ENCODE data around the gene BMP6.
"Not testable (repeated sequence)": the region's sequence is repeated elsewhere in the genome, so short reads cannot be mapped to it uniquely, and the experiment has no call there.

The BMP6 gene

DNA sequence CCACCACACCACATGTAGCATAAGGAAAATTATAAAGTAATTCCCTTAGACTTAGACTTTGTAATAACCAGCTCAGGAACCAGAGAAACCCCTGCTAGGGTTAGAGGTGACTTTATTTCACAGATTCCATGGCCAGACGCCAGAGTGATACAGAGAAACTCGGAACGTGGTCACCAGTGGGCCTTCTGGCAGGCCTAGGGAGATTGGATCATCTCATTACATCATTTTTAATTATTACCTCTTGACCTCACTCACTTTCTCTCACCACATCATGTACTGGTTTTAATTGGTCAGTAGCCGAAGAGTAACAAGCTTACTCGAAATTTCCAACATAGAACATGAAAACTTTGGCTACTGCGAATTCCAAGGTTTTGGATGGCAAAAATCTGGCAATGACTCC lies 72.9 kb downstream of the BMP6 start:
- no peak for DNase-seq

- DNase-seq = no peak
Measured at GRCh38 chr6:7802662-7803061, 76.8 kb downstream of the BMP6 start.

GRCh38 chr6:7803214-7803613 lies 77.3 kb downstream of the BMP6 start:
- no peak for DNase-seq

GRCh38 chr6:7805078-7805849 lies 79.4 kb downstream of the BMP6 start:
- DNase-seq = no peak

GRCh38 chr6:7805850-7806214 lies 79.9 kb downstream of the BMP6 start:
- DNase-seq = no peak

GRCh38 chr6:7806711-7807110 lies 80.8 kb downstream of the BMP6 start:
- no peak for DNase-seq

DNA sequence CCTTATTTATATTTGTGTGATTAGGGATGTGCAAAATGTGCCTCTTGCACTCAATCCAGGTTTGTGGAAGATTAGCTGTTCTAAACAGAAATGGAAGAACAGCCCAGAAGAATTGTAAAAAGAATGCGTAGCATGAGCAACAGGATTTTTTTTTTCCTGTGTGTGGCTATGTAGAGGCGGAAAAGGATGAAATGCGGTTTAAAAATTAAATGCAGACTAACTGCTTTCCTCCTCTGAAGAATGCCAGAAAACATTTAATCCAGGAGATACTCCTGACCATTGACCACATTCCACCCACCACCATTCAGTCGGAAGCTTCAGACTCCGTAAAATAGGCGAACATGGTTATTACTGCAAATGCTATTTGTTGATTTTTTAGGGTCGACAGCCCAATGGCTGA lies 83.4 kb downstream of the BMP6 start:
- DNase-seq = no peak

DNA sequence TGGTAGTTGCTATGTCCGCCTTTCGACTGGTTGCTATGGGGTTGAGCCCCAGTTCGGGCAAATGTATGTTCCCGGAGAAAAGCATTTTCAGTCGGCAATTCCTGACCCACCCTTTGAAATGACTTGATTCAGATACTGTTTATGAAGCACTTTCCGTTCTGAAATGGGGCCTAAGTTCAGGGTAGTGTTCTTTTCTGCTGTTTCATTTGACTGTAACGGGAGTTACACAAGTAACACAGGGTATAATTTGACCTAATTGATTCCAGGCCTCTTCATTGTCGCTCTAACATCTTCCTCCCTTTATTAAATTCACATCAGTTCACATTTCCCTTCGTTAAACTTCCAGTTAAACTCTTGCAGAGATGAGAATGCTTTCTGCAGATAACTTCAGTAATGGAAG lies 85.5 kb downstream of the BMP6 start:
- DNase-seq = no peak

GRCh38 chr6:7812623-7813022 lies 86.7 kb downstream of the BMP6 start:
- DNase-seq = no peak

- DNase-seq = no peak
Measured at GRCh38 chr6:7813193-7813592, 87.3 kb downstream of the BMP6 start.

DNA sequence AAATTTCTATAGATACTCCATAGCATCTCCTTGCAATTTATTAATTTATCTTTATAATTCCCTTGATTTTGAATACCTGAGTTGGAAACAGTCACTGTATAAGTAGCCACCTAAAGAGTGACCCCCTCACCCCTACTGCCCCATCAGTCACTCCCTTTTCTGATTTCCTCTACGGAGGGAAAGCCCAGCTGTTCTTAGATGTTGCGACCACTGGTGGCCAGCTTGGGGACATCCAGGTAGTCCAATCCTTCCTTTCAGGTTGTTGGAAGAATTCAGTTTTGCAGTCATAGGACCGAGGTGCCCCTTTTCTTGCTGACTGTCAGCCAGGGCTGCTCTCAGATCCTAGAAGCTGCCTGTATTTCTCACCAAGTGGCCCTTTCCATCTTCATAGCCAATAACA lies 87.8 kb downstream of the BMP6 start:
- no peak for DNase-seq

DNA sequence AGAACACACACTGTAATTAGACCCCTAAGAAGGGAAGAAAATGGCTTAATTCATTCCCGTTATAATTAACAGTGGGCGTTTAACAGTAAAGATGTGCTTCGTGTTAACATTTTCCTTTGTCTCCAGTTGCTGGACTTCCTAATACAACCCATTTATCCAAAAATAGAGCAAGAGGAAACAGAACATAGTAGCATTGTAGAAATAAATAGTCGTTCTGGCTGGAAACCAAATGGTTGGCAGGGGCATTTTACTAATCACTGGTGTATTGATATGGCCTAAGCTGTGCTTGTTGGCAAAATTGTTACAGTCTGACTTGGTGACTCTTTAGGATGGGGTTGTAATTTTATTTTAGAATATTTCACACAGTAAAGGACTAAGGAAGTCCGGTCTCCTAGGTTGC lies 89.8 kb downstream of the BMP6 start:
- DNase-seq = no peak

DNA sequence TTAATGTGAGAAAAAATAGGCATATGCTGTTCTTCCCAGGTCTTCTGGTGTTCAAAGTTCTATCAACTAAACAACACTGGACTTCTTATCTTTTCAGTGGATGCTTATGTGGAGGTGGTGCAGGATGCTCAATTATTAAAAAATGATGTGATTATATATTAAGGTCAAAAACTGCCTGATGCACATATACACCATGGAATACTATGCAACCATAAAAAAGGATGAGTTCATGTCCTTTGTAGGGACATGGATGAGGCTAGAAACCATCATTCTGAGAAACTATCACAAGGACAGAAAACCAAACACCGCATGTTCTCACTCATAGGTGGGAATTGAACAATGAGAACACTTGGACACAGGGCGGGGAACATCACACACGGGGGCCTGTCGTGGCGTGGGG lies 91.3 kb downstream of the BMP6 start:
- DNase-seq = not testable (repeated sequence)

DNA sequence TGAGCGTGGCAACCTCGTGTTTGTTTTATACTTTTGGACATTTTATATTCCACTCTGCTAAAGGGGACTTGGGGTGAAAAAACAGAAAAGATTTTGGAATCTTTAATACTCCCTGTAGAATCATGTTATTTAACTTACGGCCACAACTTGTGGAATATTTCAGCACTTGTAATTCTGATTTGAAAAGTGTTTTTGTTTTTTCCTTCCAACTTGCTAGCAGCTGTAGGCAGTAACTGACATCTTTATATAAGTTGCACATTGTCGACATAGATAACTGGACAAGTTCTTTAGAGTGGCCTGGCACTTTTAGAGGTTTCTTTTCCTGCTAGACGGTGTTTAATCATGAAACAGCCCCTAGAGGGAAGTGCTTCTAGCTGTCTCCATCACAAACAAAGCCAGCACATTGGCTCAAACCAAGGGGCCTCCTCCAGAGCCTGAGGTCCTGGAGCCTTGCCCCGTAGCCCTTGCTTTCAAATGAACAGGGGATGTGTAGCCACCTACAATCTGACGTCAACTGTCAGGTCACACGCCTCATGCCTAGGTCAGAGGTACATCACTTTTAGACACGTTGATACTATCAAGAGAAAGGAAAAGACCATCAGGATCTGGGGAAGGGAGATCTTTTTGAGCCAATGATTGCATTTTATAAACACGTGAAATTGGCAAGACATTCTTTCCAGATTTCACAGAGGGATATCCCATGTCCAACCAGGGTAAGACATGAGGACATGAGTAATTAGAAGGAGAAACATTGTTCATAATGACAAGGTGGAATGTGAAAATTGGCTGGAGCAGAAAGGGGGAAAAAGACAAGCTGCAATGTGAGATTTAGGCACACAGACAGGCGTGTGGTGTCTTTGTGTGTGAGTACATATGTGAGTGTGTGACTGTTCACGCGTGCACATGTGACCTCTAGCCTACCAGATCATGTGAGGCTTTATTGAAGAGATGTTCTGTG lies 92.6 kb downstream of the BMP6 start:
- no peak for DNase-seq

GRCh38 chr6:7819431-7820015 lies 93.6 kb downstream of the BMP6 start:
- DNase-seq = no peak

DNA sequence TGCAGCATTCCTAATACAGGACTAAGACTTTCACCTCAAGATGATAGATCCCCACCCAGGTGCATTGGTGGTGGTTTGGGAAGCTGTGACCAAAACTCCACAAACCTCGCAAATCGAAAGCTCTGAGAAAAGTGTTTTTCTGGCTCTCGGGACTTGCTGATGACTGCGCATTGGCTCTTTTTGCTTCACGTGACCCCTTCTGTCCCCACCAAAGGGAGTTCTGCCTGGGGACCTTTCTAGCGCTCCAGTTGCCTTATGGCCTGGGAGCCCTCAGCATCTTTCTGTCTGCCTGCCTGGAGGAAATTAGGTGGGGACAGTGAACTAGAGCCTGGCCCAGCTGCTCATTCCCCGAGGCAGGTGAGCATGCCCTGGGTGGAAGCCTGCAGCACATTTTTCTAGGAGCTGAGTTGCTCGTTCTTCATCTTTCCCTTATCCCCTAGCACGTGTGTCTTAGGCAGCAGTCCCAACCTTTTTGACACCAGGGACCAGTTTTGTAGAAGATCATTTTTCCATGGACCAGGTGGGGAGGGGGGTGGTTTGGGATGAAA lies 94.5 kb downstream of the BMP6 start:
- no peak for DNase-seq

DNA sequence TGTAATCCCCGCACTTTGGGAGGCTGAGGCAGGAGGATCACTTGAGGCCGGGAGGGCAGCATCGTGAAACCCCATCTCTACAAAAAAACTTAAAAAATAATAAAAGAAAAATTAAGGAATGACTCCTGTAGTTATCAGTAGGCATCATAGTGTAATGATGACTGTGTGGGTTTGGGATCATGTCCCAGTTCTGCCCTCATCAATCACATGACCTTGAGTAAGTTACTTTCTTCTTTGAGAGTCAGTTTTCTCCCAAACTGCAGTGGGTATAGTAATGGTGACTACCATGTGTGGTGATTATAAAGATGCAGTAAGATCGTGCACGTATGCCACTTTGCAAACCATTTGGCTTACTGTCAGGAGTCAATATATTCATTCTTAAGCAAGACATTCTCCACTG lies 95.5 kb downstream of the BMP6 start:
- DNase-seq = no peak

DNA sequence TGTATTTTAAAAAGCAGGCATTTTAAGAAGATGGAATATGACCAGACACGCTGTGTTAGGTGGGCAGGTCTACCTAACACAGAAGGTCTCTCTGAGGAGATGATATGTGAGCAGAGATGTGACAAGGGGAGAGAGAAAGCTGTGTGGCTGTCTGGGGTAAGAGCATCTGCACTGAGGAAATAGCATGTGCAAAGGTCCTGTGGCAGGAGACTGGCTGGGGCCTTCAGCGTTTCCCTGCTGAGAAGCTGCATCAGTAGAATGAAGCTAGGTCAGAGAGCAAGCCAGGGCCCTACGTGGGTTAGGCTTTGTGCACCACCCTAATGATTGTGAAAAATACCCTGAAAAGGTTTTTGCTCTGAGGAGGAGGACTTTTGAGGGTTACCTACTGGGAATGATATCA lies 97.7 kb downstream of the BMP6 start:
- DNase-seq = no peak

GRCh38 chr6:7825986-7826385 lies 100.1 kb downstream of the BMP6 start:
- DNase-seq = no peak

- DNase-seq = no peak
Measured at GRCh38 chr6:7827142-7827541, 101.2 kb downstream of the BMP6 start.

DNA sequence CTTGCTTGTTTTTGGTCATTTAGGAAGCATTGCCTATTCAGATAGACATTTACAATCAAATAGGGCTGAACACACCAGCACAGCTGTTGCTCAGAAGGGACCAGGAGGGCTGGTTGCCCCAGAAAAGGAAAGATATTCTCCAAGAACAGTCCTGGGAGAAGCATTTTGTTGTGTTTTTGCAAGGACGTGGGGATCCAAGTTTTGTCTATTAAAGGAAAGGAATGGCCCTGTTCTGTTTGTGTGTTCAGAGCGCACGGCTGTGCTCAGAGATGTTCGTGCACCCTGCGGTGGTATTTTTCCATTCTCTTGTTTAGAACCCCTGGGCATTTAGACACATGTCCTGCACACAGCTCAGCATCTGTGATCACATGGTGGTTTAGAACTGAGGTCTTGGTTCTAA lies 102.2 kb downstream of the BMP6 start:
- DNase-seq = no peak

DNA sequence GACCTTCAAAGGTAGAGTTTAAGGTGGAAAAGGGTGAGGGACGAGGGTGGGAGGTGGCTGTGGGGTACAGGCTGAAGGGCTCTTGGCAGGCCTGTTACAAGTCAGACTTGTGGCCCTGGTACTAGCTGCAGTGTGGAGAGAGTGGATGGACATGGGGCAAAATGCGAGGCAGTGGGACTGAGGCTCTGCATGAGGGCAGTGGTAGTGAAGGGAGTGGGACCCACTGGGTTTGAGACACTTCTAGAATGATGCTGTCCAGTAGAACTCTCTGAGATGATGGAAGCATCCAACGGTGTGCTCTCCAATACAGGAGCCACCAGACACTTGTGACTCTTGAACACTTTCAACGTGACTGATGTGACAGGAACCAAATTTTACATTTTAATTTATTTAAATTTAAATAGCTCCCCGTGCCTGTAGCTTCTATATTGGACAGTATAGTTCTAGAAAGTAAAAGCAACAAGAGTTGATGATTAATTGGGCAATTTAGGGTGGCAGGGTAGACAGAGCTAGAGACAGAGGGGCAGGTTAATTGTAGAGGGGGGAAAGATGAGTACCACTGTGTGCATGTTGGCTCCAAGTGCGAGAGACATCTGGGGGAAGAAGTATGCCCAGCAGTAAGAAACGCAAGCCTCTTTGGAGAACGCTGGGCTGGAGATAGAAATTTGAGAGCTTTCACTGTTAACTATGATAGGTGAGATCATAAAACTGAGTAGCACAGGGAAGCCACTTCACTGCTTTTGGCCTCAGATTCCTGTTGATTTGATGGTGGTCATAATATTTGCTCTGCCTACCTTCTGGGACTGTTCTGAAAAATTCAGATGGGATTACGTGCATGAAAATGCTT lies 107.2 kb downstream of the BMP6 start:
- no peak for DNase-seq

GRCh38 chr6:7833751-7834070 lies 107.8 kb downstream of the BMP6 start:
- no peak for DNase-seq
